HepG2 (cell line): ENCODE data around the gene KPNB1. TPM values are rescaled to one million over a fixed set of nuclear protein-coding genes. Genes with fewer than 3 reads are reported as not detected.

Experiments used
- ATAC-seq: fragments of 200-7000 bp; cut with Tn5 transposase; 3 replicates; pipeline ENCODE4 v1.9.1; 2020; ENCODE audit warnings: mild to moderate bottlenecking, moderate library complexity
- BruUV-seq: library from RNA; stranded (reverse); fragments of 400-500 nt; replicated peaks from 2 replicates; lab custom pipeline; 2021; lab: Mats Ljungman, UMichigan
- CTCF ChIA-PET: fragments of 300-600 bp; formaldehyde crosslinking; extraction: SDS; loops from one replicate; lab custom pipeline; 2021; ENCODE audit warnings: low total read pairs, inconsistent platforms, low intra/inter-chr PET ratio; lab: Yijun Ruan, JAX
- POLR2A ChIA-PET: fragments of 350-600 bp; sonication (Branson Sonifier 250); formaldehyde crosslinking; loops from one replicate; lab custom pipeline; 2020; ENCODE audit warnings: antibody characterized with exemption, inconsistent platforms; lab: Yijun Ruan, JAX
- DNase-seq: peaks from one replicate; pipeline ENCODE4 v3.0.0-alpha.2; 2015; ENCODE audit warnings: low spot score
- FAIRE-seq: peaks from 3 replicates; lab custom pipeline; 2011; peaks lifted over from hg19 to GRCh38; lab: Jason Lieb, UNC
- H2AFZ ChIP-seq: one replicate; pipeline ENCODE4 v1.6.1; 2011; ENCODE audit warnings: low read length, inconsistent platforms
- H3K27ac ChIP-seq: fragments of 300-600 bp; 3 replicates; pipeline ENCODE4 v1.8.0; 2011; ENCODE audit warnings: mixed run types, mild to moderate bottlenecking, mixed read lengths, low read length, inconsistent platforms; ENCODE audit not compliant: insufficient read depth; ENCODE audit errors: extremely low read length
- H3K27me3 ChIP-seq, 2 experiments: fragments of 200-600 bp in 1 of 2; 2 replicates in 1 of 2; 3 replicates in 1 of 2; pipeline versions ENCODE4 v1.6.0 to v1.8.0; 2011; ENCODE audit warnings: low read length in 2 of 2, mild to moderate bottlenecking in 2 of 2, moderate library complexity in 2 of 2, inconsistent platforms in 1 of 2; ENCODE audit not compliant: insufficient read depth in 2 of 2, control insufficient read depth in 1 of 2
- H3K36me3 ChIP-seq, 2 experiments: fragments of 200-600 bp in 1 of 2; replicated peaks in 1 of 2; 2 replicates in 1 of 2; 3 replicates in 1 of 2; pipeline versions ENCODE4 v1.5.1 to v1.8.0; 2011; ENCODE audit warnings: low read length in 2 of 2, inconsistent platforms in 1 of 2; ENCODE audit not compliant: insufficient read depth in 2 of 2, control insufficient read depth in 1 of 2
- H3K4me1 ChIP-seq: 2 replicates; pipeline ENCODE4 v1.5.1; 2012; ENCODE audit warnings: low read length, inconsistent platforms; ENCODE audit not compliant: insufficient read depth
- H3K4me2 ChIP-seq: 2 replicates; pipeline ENCODE4 v1.6.0; 2011; ENCODE audit warnings: low read depth, low read length, inconsistent platforms
- H3K4me3 ChIP-seq, 3 experiments: fragments of 200-600 bp in 1 of 3; sonication (generic), shearing (Covaris generic) in 1 of 3; replicated peaks in 1 of 3; 2 replicates each; pipeline ENCODE4 v1.5.1; 2011 to 2016; ENCODE audit warnings: low read length in 3 of 3, inconsistent platforms in 2 of 3, low read depth in 2 of 3, mild to moderate bottlenecking in 2 of 3, control low read depth in 1 of 3, mixed read lengths in 1 of 3; ENCODE audit not compliant: insufficient read depth in 1 of 3
- H3K79me2 ChIP-seq: one replicate; pipeline ENCODE4 v1.6.1; 2011; ENCODE audit warnings: low read length, inconsistent platforms; ENCODE audit not compliant: insufficient read depth
- H3K9ac ChIP-seq: 2 replicates; pipeline ENCODE4 v1.6.0; 2011; ENCODE audit warnings: mild to moderate bottlenecking, low read depth, low read length, inconsistent platforms; ENCODE audit not compliant: insufficient read depth
- H3K9me3 ChIP-seq: 2 replicates; pipeline ENCODE4 v1.5.1; 2012; ENCODE audit warnings: mild to moderate bottlenecking, low read length
- H4K20me1 ChIP-seq: 2 replicates; pipeline ENCODE4 v1.6.0; 2011; ENCODE audit warnings: inconsistent platforms, mild to moderate bottlenecking, low read length, moderate library complexity; ENCODE audit not compliant: insufficient read depth
- CREB1 ChIP-seq, 2 experiments: fragments of 450-650 bp in 1 of 2; IDR thresholded peaks; 2 replicates each; pipeline ENCODE4 v1.6.1; 2016 to 2017; ENCODE audit warnings: control low read depth in 1 of 2, mild to moderate bottlenecking in 1 of 2, missing compliant biosample characterization in 1 of 2, missing genetic modification characterization in 1 of 2
- EZH2 ChIP-seq: conservative IDR thresholded peaks from 2 replicates; pipeline ENCODE4 v1.6.1; 2012; ENCODE audit warnings: mild to moderate bottlenecking, low read depth, low read length, moderate library complexity
- HOXA5 ChIP-seq: sonication (generic); formaldehyde crosslinking; IDR thresholded peaks from 2 replicates; pipeline ENCODE4 v1.4.0; 2020; ENCODE audit warnings: missing genetic modification reagents
- TCF7L2 ChIP-seq: IDR thresholded peaks from 2 replicates; pipeline ENCODE4 v1.6.1; 2011; ENCODE audit warnings: mild to moderate bottlenecking, low read depth, low read length, moderate library complexity
- ZKSCAN1 ChIP-seq: fragments of 150-350 bp; IDR thresholded peaks from 2 replicates; pipeline ENCODE4 v1.6.1; 2014; ENCODE audit warnings: low read length
- ZKSCAN5 ChIP-seq: sonication (generic); formaldehyde crosslinking; IDR thresholded peaks from 2 replicates; pipeline ENCODE4 v1.5.1; 2020; ENCODE audit warnings: mild to moderate bottlenecking, missing genetic modification reagents
- ZNF124 ChIP-seq: sonication (generic); formaldehyde crosslinking; IDR thresholded peaks from 2 replicates; pipeline ENCODE4 v1.4.0; 2020; ENCODE audit warnings: missing genetic modification reagents
- ZNF264 ChIP-seq: sonication (generic); formaldehyde crosslinking; IDR thresholded peaks from 2 replicates; pipeline ENCODE4 v1.4.0; 2020; ENCODE audit warnings: missing genetic modification reagents
- ZNF460 ChIP-seq: sonication (generic); formaldehyde crosslinking; IDR thresholded peaks from 2 replicates; pipeline ENCODE4 v1.5.1; 2020; ENCODE audit warnings: missing genetic modification reagents, mild to moderate bottlenecking, borderline replicate concordance
- ZNF530 ChIP-seq: sonication (generic); formaldehyde crosslinking; IDR thresholded peaks from 2 replicates; pipeline ENCODE4 v1.5.0; 2020; ENCODE audit warnings: low read depth, mild to moderate bottlenecking, missing genetic modification reagents
- ZNF550 ChIP-seq: sonication (generic); formaldehyde crosslinking; IDR thresholded peaks from 2 replicates; pipeline ENCODE4 v1.4.0; 2020; ENCODE audit warnings: mild to moderate bottlenecking, missing genetic modification reagents, borderline replicate concordance
- ZNF614 ChIP-seq: IDR thresholded peaks from 2 replicates; pipeline ENCODE4 v1.6.1; 2018; ENCODE audit warnings: missing biosample characterization, missing genetic modification reagents, inconsistent platforms, borderline replicate concordance
- ZNF777 ChIP-seq: sonication (generic); formaldehyde crosslinking; IDR thresholded peaks from 2 replicates; pipeline ENCODE4 v1.4.0; 2020; ENCODE audit warnings: missing genetic modification reagents
- ZSCAN9 ChIP-seq: IDR thresholded peaks from 2 replicates; pipeline ENCODE4 v1.6.1; 2016; ENCODE audit warnings: borderline replicate concordance
- WGBS: methylation state at CpG from one replicate; pipeline ENCODE4 v1.1.6; 2017; ENCODE audit warnings: low lambda C conversion rate; 5-methylcytosine and 5-hydroxymethylcytosine counted together
- in situ Hi-C: cut with HindIII; loops from 2 replicates; pipeline ENCODE4 v1.10.0; 2017; ENCODE audit warnings: low pct_unique_long_range_greater_than_20kb; ENCODE audit not compliant: extremely low pct_ligation_motif_present
- intact Hi-C: fragments of 100-400 bp; cut with micrococcal nuclease; formaldehyde crosslinking; loops from one replicate; pipeline ENCODE4 v1.10.0; 2022; ENCODE audit not compliant: unreplicated experiment
- polyA plus RNA-seq, 8 experiments: library from polyadenylated mRNA; depleted of rRNA in 3 of 8; stranded (reverse) in 7 of 8; unstranded in 1 of 8; fragments of >200 nt; fragmentation: Illumina TruSeq in 4 of 8; extraction: Trizol in 4 of 8; gene quantifications; 2 replicates each; pipeline versions ENCODE4 v1.2.1 to v1.2.3, GENCODE V29; 2011 to 2016; ENCODE audit warnings: low read depth in 4 of 8, missing spikeins in 1 of 8, mixed read lengths in 1 of 8; ENCODE audit not compliant: insufficient read depth in 1 of 8
- total RNA-seq, 5 experiments: library from RNA; depleted of rRNA; stranded (reverse); fragments of >200 nt; fragmentation: Illumina TruSeq; extraction: Trizol; gene quantifications; 2 replicates each; pipeline ENCODE4 v1.2.3, GENCODE V29; 2016; ENCODE audit warnings: low read depth in 1 of 5
- TF ChIP-seq, protein P1 (sequence below): sonication (generic); formaldehyde crosslinking; IDR thresholded peaks from 2 replicates; pipeline ENCODE4 v1.4.0; 2020; ENCODE audit warnings: missing genetic modification reagents
- TF ChIP-seq, protein P2 (sequence below): sonication (generic); formaldehyde crosslinking; IDR thresholded peaks from 2 replicates; pipeline ENCODE4 v1.4.0; 2020; ENCODE audit warnings: missing genetic modification reagents, borderline replicate concordance
- TF ChIP-seq, protein P3 (sequence below): sonication (generic); formaldehyde crosslinking; IDR thresholded peaks from 2 replicates; pipeline ENCODE4 v1.4.0; 2020; ENCODE audit warnings: low read depth, mild to moderate bottlenecking, missing genetic modification reagents

Gene KPNB1
- total and polyA plus RNA-seq, 2 of the 13 experiments (the other 11 are each of a cell fraction or from before 2014, with no cell fraction given) = 164 to 424 TPM

DNA sequence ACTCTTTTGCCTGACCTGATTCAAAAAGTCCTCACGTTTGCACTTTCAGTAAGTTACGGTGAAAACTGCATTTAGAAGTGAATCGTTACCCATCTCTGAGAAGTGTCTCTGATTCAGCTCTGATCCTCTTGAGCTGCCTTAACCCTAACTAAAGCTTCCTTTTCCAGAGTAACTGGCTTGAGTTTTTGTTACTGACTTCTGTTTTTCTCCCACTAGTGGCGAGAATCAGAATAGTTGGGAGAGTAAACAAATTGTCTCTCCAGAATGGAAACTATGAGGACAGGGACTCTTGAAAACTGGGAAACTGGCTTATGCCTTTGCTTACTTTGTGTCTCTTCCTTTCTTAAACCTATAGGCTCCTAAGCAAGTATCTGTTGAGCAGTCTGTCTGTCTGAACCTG lies 31.3 kb upstream of the KPNB1 start:
- 96% methylated on average over 4 of the region's 4 CpGs for WGBS
- DNase-seq = peak; percentile 17
- H3K4me3 ChIP-seq = no peak overlapping the region
- ChIA-PET POLR2A (interaction anchor here (1.0 kb wide), 1 partner anchor 31 kb away, joined by 3 read pairs; the partner anchor contains the start of gene KPNB1), CTCF (no interaction called here)
- intact Hi-C loops = loop anchor here (5.0 to 10.0 kb wide), 3 partner anchors 116 to 394 kb away; no protein-coding TSS in a partner anchor
- no peaks in the 10 kb centered on the region for H3K4me1 ChIP-seq
- in situ Hi-C loops = loop anchor here (25.0 kb wide), 2 partner anchors 106 to 256 kb away; no protein-coding TSS in a partner anchor
- no peak for TF ChIP-seq ZKSCAN1
- TF ChIP-seq EZH2 = no peak
- TF ChIP-seq HOXA5 (CRISPR knock-in tag) = no peak
- no peak for TF ChIP-seq ZKSCAN5
- TF ChIP-seq ZNF530 (CRISPR knock-in tag) = no peak
- TF ChIP-seq ZNF777 = no peak
- TF ChIP-seq, protein P1, sequence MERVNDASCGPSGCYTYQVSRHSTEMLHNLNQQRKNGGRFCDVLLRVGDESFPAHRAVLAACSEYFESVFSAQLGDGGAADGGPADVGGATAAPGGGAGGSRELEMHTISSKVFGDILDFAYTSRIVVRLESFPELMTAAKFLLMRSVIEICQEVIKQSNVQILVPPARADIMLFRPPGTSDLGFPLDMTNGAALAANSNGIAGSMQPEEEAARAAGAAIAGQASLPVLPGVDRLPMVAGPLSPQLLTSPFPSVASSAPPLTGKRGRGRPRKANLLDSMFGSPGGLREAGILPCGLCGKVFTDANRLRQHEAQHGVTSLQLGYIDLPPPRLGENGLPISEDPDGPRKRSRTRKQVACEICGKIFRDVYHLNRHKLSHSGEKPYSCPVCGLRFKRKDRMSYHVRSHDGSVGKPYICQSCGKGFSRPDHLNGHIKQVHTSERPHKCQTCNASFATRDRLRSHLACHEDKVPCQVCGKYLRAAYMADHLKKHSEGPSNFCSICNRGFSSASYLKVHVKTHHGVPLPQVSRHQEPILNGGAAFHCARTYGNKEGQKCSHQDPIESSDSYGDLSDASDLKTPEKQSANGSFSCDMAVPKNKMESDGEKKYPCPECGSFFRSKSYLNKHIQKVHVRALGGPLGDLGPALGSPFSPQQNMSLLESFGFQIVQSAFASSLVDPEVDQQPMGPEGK (CRISPR knock-in tag) = no peak
- no peak for TF ChIP-seq ZNF614 (CRISPR knock-in tag)
- TF ChIP-seq TCF7L2 = no peak
- no peak for TF ChIP-seq ZNF550 (CRISPR knock-in tag)
- no peak for TF ChIP-seq ZNF460 (CRISPR knock-in tag)
- no peak for TF ChIP-seq ZNF264 (CRISPR knock-in tag)
- no peak for TF ChIP-seq ZNF124 (CRISPR knock-in tag)
- TF ChIP-seq, protein P2, sequence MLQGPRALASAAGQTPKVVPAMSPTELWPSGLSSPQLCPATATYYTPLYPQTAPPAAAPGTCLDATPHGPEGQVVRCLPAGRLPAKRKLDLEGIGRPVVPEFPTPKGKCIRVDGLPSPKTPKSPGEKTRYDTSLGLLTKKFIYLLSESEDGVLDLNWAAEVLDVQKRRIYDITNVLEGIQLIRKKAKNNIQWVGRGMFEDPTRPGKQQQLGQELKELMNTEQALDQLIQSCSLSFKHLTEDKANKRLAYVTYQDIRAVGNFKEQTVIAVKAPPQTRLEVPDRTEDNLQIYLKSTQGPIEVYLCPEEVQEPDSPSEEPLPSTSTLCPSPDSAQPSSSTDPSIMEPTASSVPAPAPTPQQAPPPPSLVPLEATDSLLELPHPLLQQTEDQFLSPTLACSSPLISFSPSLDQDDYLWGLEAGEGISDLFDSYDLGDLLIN (CRISPR knock-in tag) = no peak
- TF ChIP-seq, protein P3, sequence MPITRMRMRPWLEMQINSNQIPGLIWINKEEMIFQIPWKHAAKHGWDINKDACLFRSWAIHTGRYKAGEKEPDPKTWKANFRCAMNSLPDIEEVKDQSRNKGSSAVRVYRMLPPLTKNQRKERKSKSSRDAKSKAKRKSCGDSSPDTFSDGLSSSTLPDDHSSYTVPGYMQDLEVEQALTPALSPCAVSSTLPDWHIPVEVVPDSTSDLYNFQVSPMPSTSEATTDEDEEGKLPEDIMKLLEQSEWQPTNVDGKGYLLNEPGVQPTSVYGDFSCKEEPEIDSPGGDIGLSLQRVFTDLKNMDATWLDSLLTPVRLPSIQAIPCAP = no peak
- no peak for TF ChIP-seq CREB1 (IDR thresholded peaks at IDR 0.05)
- no peak for TF ChIP-seq CREB1 (CRISPR knock-in tag; IDR thresholded peaks at IDR 0.05)
- TF ChIP-seq ZSCAN9 = no peak
- no peak overlapping the region for H2AFZ ChIP-seq
- no peak overlapping the region for H3K4me2 ChIP-seq
- no peaks in the 10 kb centered on the region for H4K20me1 ChIP-seq
- no peak overlapping the region for H3K9ac ChIP-seq
- no peaks in the 10 kb centered on the region for H3K9me3 ChIP-seq
- H3K27ac ChIP-seq = no peak overlapping the region
- H3K27me3 ChIP-seq = no peaks in the 10 kb centered on the region
- H3K36me3 ChIP-seq = peaks cover 12 to 59% of the 10 kb centered on the region in 2 experiments
- ATAC-seq = peak; percentile 39
- FAIRE-seq = peak; percentile 53
- BruUV-seq = no TSS peak
- no peaks in the 10 kb centered on the region for H3K79me2 ChIP-seq
